HL-60 (cell line): ENCODE data around the gene CCSER1.

ENCODE experiments used
- CTCF ChIP-seq: IDR thresholded peaks from one replicate; pipeline ENCODE4 v1.5.1; 2011; ENCODE audit warnings: low read length, control low read depth, inconsistent platforms; ENCODE audit not compliant: insufficient read depth
- POLR2AphosphoS5 ChIP-seq: IDR thresholded peaks from 2 replicates; pipeline ENCODE4 v1.6.1; 2012; ENCODE audit warnings: low read depth
- REST ChIP-seq: IDR thresholded peaks from 2 replicates; pipeline ENCODE4 v1.6.1; 2012; ENCODE audit warnings: low read depth; ENCODE audit not compliant: insufficient replicate concordance

- TF ChIP-seq CTCF = no peak
- no peak for TF ChIP-seq REST
- TF ChIP-seq POLR2AphosphoS5 = no peak
Observed at GRCh38 chr4:91057871-91058270, 930.7 kb downstream of the CCSER1 start.
